NCI-H128 (cell line): Measurements from ENCODE around the gene MCHR2.
A peak's percentile ranks its signal among the peaks of the same experiment; 100 is the strongest.

ENCODE experiments used
- DNase-seq: peaks from one replicate; lab custom pipeline; 2025; ENCODE audit not compliant: unreplicated experiment; lab: John Stamatoyannopoulos, UW

MCHR2 gene

DNA sequence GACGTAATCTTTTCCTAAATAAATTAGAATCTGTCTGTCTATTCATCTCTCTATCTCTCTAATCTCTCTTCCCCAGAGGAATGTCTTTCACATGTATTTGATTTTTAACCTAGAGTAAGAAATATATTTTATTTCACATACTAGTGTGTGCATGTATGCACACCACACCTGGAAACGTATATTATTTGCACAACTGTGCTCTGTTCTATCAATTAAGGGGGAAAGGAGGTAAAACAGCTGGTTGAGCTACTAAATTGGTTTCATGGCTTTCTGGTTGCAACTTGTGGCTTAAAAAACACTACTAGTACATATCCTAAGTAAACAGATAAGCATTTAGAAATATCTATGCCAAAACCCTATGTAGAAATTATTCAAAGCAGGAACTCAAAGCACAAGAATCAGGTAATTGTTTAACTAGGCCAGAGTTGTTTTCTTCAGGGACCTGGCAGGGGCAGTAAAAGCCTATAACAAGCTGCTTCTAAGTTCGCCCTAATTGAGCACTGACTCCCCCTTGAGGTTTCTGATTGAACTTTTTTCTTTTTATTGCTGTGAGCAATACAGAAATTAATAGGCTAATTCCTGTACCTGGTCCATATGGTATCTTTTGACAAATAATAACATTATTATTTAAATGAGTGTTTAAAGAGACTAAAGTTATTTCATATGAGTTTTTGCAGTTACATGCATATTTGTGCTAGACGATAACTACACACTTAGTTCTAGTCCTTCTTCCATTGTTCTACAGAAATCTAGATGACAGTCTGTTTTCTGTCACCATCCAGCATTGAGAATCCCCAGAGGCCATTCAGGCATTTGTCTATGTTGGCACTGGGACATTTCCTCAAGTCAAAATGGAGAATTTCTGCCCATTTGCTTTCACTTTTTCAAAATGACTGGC, 88.6 kb downstream of the MCHR2 start:
- DNase-seq, result peak; percentile 12

GRCh38 chr6:99901596-99902384, 92.2 kb downstream of the MCHR2 start:
- no peak for DNase-seq

DNA sequence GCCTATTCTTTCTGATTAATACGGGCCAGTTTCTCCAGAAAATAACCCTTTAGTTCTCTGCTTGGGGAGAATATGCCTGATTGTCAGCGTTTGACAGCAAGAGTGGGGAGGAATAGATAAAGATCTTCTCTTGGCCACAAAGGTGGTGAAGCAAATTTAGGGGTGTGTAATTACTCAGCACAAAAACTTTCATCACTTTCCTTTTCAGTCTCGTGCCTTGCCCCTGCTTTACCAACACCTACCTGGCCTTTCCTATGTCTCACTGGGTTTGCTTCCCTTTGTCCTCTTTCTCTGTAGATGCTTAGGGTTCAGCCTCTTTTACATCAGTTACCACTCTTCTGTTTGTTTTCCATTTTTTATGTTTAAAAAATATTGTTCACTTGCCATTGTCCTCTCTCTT, 99.2 kb downstream of the MCHR2 start:
- DNase-seq, result no peak

- DNase-seq, result no peak
These were observed 107.0 kb downstream of the MCHR2 start for GRCh38 chr6:99887066-99887465.

- DNase-seq, result peak; percentile 11
These were observed 109.0 kb downstream of the MCHR2 start for GRCh38 chr6:99885051-99885450.

GRCh38 chr6:99882128-99882702, 111.8 kb downstream of the MCHR2 start:
- no peak for DNase-seq

- no peak for DNase-seq
These were observed 114.6 kb downstream of the MCHR2 start for GRCh38 chr6:99879431-99879830.

DNA sequence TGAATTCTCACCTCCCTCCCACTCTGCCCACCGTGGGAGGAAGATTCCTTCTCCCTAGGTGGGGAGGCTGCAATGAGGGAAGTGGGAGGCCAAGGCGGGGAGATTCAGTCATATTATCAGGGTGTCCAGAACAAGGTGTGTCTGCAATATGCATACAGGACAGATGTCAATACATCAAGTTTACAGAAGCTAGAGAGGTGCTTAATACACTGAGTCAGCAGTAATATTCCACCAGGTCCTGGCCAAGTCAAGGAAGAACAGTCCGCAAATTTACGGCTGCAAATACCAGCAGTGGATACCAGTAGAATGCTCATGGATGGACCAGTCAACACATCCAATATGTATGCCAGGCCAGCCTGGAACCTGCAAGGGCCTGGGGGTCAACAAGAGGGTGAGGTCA, 119.0 kb downstream of the MCHR2 start:
- no peak for DNase-seq

DNA sequence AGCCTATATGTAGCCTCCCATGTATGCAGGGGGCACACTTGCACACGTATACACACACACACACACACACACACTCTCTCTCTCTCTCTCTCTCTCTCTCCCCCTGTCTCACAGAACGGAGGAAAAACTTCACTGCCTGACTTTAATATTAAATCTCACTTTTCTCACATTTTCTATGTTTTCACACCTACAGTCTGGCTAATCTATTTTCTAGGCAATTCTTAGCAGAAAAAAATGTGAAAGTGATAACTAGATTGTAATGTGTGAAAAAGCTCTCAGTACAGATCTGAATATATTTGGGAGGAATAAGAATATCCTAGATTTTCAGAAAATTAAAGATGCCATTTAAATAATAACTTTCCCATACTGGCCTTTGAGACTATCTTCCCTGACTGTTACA, 120.9 kb downstream of the MCHR2 start:
- no peak for DNase-seq

- DNase-seq, result no peak
These were observed 122.4 kb downstream of the MCHR2 start for GRCh38 chr6:99871641-99872040.
